HG03159 (cell line): ENCODE data around the gene SMC1A.
"Not testable (repeated sequence)": the region's sequence is repeated elsewhere in the genome, so short reads cannot be mapped to it uniquely, and the experiment has no call there.

ENCODE experiments used
- ATAC-seq: cut with Tn5 transposase; IDR thresholded peaks from one replicate; pipeline ENCODE4 v1.9.1; 2021; ENCODE audit warnings: mild to moderate bottlenecking, moderate library complexity; ENCODE audit not compliant: unreplicated experiment

SMC1A gene

GRCh38 chrX:53422086-53422860 is at the start of gene SMC1A:
SMC1A (minus strand) TSS chrX:53422654; CDS start chrX:53422600, 54 bp downstream.
- peak; percentile 94 for ATAC-seq

DNA sequence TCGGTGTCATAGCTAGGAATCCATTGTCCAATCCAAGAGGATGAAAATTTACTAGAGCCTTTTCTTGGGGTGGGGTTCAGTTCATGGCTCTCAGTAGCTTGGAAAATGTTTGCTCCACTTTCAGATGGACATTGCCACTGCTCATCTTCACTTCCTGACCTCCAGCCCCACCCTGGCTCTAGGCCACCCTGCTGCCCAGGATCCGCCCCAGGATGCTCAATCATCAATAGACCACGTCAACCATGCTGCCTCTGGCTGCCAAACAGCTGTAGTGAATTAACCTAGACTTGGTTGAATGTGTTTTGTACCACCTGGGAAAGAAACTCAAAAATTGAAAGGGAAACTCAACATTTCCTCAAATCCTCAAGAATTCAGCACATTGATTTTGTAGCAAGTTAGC is 48.9 kb upstream of the SMC1A start:
- no peak for ATAC-seq

GRCh38 chrX:53468659-53469058 is 46.2 kb upstream of the SMC1A start:
- not testable (repeated sequence) for ATAC-seq

GRCh38 chrX:53458082-53458481 is 35.6 kb upstream of the SMC1A start:
- no peak for ATAC-seq

- ATAC-seq = no peak
Measured at GRCh38 chrX:53456254-53456653, 33.8 kb upstream of the SMC1A start.

GRCh38 chrX:53452812-53453211 is 30.4 kb upstream of the SMC1A start:
- ATAC-seq = no peak

DNA sequence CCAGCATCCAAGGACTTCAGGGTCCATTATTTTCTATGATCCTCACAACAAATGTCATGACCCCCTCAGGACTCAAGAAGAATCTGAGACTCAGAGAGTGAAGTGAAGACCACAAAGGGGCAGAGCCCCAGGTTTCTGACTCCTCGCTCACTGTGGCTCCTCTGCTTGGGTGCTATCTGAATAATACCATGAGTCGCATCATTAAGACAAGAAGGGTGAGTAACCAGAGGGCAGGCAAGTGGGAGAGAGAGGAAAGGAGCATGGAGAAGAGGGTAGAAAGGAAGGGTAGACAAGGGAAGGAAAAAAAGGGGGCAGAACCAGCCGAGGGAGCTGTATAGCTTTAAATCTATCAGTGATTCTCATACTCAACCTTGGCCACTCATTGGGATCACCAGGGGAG is 27.2 kb upstream of the SMC1A start:
- no peak for ATAC-seq

- no peak for ATAC-seq
Measured at GRCh38 chrX:53447441-53447840, 25.0 kb upstream of the SMC1A start.

GRCh38 chrX:53445977-53446376 is 23.5 kb upstream of the SMC1A start:
- ATAC-seq = no peak

- no peak for ATAC-seq
Measured at GRCh38 chrX:53442322-53442631, 19.8 kb upstream of the SMC1A start.

DNA sequence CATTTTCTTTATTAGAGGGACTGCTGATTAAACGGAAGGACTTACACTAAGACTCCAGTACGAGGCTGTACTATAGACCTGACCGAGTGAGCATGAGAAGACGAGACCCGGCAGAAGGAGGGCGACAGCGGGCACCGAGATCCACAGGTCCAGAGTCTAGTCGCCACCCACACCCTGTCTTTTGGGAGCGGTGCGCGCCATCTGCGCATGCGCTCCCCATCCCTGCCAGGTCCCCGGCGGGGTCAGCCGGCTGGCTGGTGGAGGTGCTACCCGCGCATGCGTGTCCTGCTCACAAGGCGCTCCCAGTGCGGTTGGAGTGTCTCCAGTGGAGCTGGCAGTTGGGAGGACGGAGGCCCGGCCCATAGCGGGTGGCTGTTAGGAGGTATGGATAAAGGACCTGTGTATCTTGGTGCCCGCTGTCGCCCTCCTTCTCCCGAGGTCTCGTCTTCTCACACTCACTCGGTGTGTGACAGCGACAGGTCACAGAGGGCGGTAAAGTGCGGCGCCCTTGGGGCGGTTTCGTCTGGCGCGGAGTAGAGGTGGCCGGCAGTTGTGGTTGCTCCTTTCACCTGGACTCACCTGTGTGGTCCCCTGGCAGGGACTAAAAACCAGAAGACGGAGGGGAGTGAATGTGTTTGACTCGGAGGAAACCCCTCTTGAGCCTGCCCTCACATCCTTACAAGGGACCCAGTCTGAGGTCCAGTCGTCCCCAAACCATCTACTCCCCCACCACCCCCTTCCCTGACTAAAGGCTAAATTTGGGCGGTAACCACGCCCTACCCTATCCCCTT is 19.3 kb upstream of the SMC1A start:
- peak; percentile 58 for ATAC-seq

GRCh38 chrX:53440621-53441517 is 18.4 kb upstream of the SMC1A start:
- ATAC-seq = no peak

DNA sequence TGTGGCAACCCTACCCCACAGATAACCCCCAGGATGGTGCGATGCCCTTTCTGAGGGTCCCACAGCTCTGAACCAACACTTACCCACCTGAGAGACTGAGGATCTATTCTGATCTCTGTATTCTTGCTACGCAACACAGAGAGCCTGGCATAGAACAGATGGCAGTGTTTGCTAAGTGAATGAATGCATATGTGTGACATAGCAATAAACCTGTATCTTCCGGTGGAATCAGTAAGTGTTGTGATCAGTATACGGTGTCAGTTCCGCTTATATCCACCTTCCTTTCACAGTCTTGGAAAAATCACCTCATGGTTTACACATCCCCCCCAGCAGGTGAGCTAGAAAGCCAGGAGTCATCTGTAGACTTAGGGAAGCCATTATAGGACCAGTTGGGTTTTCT is 17.6 kb upstream of the SMC1A start:
- no peak for ATAC-seq

DNA sequence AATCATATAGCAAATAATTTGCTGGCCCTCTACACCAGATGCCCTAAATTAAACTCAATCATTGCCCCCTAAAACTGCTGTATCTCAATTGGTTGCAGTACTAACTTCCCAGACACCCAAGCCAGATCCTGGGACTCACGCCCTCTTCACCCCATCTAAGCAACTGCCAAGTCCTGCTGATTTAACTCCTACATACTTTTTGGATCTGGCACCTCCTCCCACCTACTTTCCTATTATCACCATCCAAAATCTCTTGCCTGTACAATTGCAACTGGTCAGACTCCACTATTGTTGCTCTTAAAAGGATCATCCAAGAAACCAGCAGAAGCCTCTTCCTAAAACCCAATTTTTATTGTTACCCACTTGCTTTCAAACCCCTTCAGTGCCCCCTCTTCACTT is 16.4 kb upstream of the SMC1A start:
- no peak for ATAC-seq

- ATAC-seq = no peak
Measured at GRCh38 chrX:53438174-53438831, 15.8 kb upstream of the SMC1A start.

- ATAC-seq = no peak
Measured at GRCh38 chrX:53437206-53437605, 14.8 kb upstream of the SMC1A start.

DNA sequence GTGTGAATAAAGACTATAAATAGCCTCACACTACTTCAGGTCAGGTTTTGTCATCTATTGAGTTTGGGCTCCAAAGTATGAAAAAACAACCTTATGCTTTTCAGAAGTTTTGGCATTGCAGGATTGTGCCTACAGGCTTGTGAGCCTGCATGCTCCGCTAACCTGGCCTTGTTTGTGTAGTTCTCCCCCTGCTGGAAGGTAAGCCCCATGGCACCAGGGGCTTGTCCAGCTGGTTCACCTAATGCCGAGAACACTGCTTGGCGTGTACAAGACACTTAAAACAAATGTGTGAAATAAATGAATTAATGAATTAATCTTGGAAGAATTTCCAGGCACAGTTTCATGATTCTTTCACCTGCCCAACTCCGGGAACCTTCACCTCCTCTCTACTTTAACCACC is 13.5 kb upstream of the SMC1A start:
- ATAC-seq = peak; percentile 74

- ATAC-seq = peak; percentile 89
Measured at GRCh38 chrX:53433651-53434639, 11.5 kb upstream of the SMC1A start, which contains the start of gene HSD17B10. HSD17B10 (minus strand) TSS chrX:53434370; CDS start chrX:53434345, 25 bp downstream.

GRCh38 chrX:53430231-53430630 is 7.8 kb upstream of the SMC1A start:
- ATAC-seq = no peak

DNA sequence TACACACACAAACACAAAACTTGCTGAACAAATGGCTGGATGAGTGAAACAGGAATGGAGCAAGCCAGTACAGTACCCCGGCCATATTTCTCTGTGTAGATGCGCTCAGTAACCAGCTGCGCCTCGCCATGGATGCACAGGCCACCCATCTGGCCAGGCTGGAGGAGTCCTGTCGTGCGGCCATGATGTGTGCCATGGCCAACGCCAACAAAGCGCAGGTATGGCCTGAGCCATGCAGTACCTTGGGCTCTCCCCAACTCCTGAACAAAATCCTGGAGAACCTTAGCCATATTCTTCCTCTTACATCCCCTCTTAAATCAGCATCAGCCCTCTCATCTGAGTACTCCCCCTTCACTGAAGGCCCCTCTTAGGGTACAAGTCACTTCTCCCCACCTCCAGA is 7.3 kb upstream of the SMC1A start:
- ATAC-seq = no peak
